HG03460 (cell line): ENCODE results near the gene STRBP.

Experiments used
- ATAC-seq: cut with Tn5 transposase; IDR thresholded peaks from one replicate; pipeline ENCODE4 v1.9.1; 2021; ENCODE audit not compliant: unreplicated experiment

STRBP gene

GRCh38 chr9:123073441-123073840, 194.9 kb downstream of the STRBP start:
- no peak for ATAC-seq

- ATAC-seq: no peak
Measured at GRCh38 chr9:123072407-123072995, 195.9 kb downstream of the STRBP start.
